CD4-positive, alpha-beta memory T cell (primary cell): Measurements from ENCODE around the gene ACER2. TPM values are rescaled to one million over a fixed set of nuclear protein-coding genes. Genes with fewer than 3 reads are reported as not detected.

Source experiments
- polyA plus RNA-seq, 2 donors: library from polyadenylated mRNA; unstranded; fragments of 300-500 nt; fragmentation: Illumina TruSeq; gene quantifications; one replicate each; pipeline ENCODE4 v1.2.3, GENCODE V29; 2021
- total RNA-seq, 2 experiments: library from RNA; stranded (reverse); gene quantifications; one replicate each; pipeline ENCODE4 v1.2.3, GENCODE V29; 2021

The ACER2 gene
- total and polyA plus RNA-seq, 4 experiments from 2014 or later: 0.54 to 6.0 (median 3.5) TPM

Other genes with a start within 250 kb of the ACER2 start
- gene DENND4C, start 178.3 kb upstream of the ACER2 start, total RNA-seq: 10 to 100 TPM; 69.0 to 71.8 TPM
- gene DENND4C, start 178.3 kb upstream of the ACER2 start, polyA plus RNA-seq: 10 to 100 TPM; 29.4 to 46.0 TPM
- 1,000 to 10,000 TPM; 3,774 to 4,063 TPM for gene RPS6, start 28.8 kb upstream of the ACER2 start, total RNA-seq
- gene RPS6, start 28.8 kb upstream of the ACER2 start, polyA plus RNA-seq: 1,000 to 10,000 TPM; 2,768 to 3,604 TPM